GM12878 (cell line): ENCODE measurements around the gene MEF2D. TPM values are rescaled to one million over a fixed set of nuclear protein-coding genes. Genes with fewer than 3 reads are reported as not detected.

Experiments
- ASH2L ChIP-seq: fragments of 300-600, 200-600 bp; sonication (generic); IDR thresholded peaks from 2 replicates; pipeline ENCODE4 v1.6.1; 2017; ENCODE audit warnings: low read depth, mild to moderate bottlenecking, borderline replicate concordance
- ATF3 ChIP-seq: IDR thresholded peaks from 2 replicates; pipeline ENCODE4 v1.6.1; 2011; ENCODE audit warnings: low read depth, mild to moderate bottlenecking, low read length, moderate library complexity, borderline replicate concordance; ENCODE audit errors: extremely low read depth
- BMI1 ChIP-seq: fragments of 450-650 bp; IDR thresholded peaks from 2 replicates; pipeline ENCODE4 v1.6.1; 2016; ENCODE audit warnings: mild to moderate bottlenecking, moderate library complexity, borderline replicate concordance
- DPF2 ChIP-seq: fragments of 450-650 bp; IDR thresholded peaks from 2 replicates; pipeline ENCODE4 v1.6.1; 2017; ENCODE audit warnings: mild to moderate bottlenecking
- EGR1 ChIP-seq, 2 experiments: IDR thresholded peaks; 1 replicate in 1 of 2; 2 replicates in 1 of 2; pipeline ENCODE4 v1.6.1; 2011 to 2012; ENCODE audit warnings: low read depth in 2 of 2, low read length in 2 of 2, borderline replicate concordance in 1 of 2, mild to moderate bottlenecking in 1 of 2, moderate library complexity in 1 of 2
- EP300 ChIP-seq, 2 experiments: fragments of 150-350 bp in 1 of 2; IDR thresholded peaks; 2 replicates each; pipeline ENCODE4 v1.6.1; 2011 to 2012; ENCODE audit warnings: low read depth in 2 of 2, low read length in 2 of 2, borderline replicate concordance in 1 of 2, improper control_type of control experiment in 1 of 2, inconsistent platforms in 1 of 2; ENCODE audit not compliant: control insufficient read depth in 1 of 2
- GATAD2B ChIP-seq: fragments of 450-650 bp; conservative IDR thresholded peaks from 2 replicates; pipeline ENCODE4 v1.6.1; 2017; ENCODE audit warnings: low read depth, mild to moderate bottlenecking, moderate library complexity
- HCFC1 ChIP-seq: fragments of 150-350 bp; IDR thresholded peaks from 2 replicates; pipeline ENCODE4 v1.6.1; 2014; ENCODE audit warnings: low read length
- IKZF2 ChIP-seq, 2 experiments: fragments of 450-650 bp; IDR thresholded peaks; 2 replicates each; pipeline ENCODE4 v1.6.1; 2017; ENCODE audit warnings: mild to moderate bottlenecking in 2 of 2, moderate library complexity in 2 of 2
- IRF4 ChIP-seq: IDR thresholded peaks from 2 replicates; pipeline ENCODE4 v1.6.1; 2011; ENCODE audit warnings: low read depth, low read length
- JUNB ChIP-seq: IDR thresholded peaks from 2 replicates; pipeline ENCODE4 v1.6.1; 2016; ENCODE audit warnings: antibody characterized with exemption, mild to moderate bottlenecking
- KAT2A ChIP-seq: conservative IDR thresholded peaks from 2 replicates; pipeline ENCODE4 v1.6.1; 2011; ENCODE audit warnings: low read depth, low read length; ENCODE audit not compliant: control insufficient read depth
- KLF5 ChIP-seq: fragments of 450-650 bp; IDR thresholded peaks from 2 replicates; pipeline ENCODE4 v1.6.1; 2014; ENCODE audit warnings: mild to moderate bottlenecking; ENCODE audit not compliant: partially characterized antibody
- MEF2A ChIP-seq: IDR thresholded peaks from 2 replicates; pipeline ENCODE4 v1.6.1; 2011; ENCODE audit warnings: low read depth, mild to moderate bottlenecking, low read length, moderate library complexity; ENCODE audit not compliant: insufficient read depth
- MEF2B ChIP-seq: fragments of 450-650 bp; IDR thresholded peaks from 2 replicates; pipeline ENCODE4 v1.6.1; 2018; ENCODE audit warnings: mild to moderate bottlenecking, moderate library complexity; ENCODE audit not compliant: partially characterized antibody, poor library complexity, severe bottlenecking
- NFYB ChIP-seq: IDR thresholded peaks from 2 replicates; pipeline ENCODE4 v1.6.1; 2011; ENCODE audit warnings: low read depth, mild to moderate bottlenecking, low read length, improper control_type of control experiment, moderate library complexity; ENCODE audit not compliant: insufficient read depth
- POLR2AphosphoS2 ChIP-seq: IDR thresholded peaks from 2 replicates; pipeline ENCODE4 v1.6.1; 2011; ENCODE audit warnings: low read depth, mild to moderate bottlenecking, low read length, improper control_type of control experiment, moderate library complexity
- RB1 ChIP-seq: fragments of 450-650 bp; formaldehyde crosslinking; IDR thresholded peaks from 2 replicates; pipeline ENCODE4 v1.6.1; 2017; ENCODE audit warnings: mild to moderate bottlenecking, borderline replicate concordance
- RUNX3 ChIP-seq: IDR thresholded peaks from 2 replicates; pipeline ENCODE4 v1.6.1; 2012; ENCODE audit warnings: low read length, inconsistent platforms
- SP1 ChIP-seq: IDR thresholded peaks from one replicate; pipeline ENCODE4 v1.6.1; 2011; ENCODE audit warnings: low read depth, low read length
- ZBTB11 ChIP-seq: fragments of 450-650 bp; formaldehyde crosslinking; IDR thresholded peaks from 2 replicates; pipeline ENCODE4 v1.5.0; 2022; ENCODE audit warnings: mild to moderate bottlenecking, missing genetic modification characterization
- ZBTB40 ChIP-seq: fragments of 450-650 bp; IDR thresholded peaks from 2 replicates; pipeline ENCODE4 v1.6.1; 2016; ENCODE audit warnings: mild to moderate bottlenecking, moderate library complexity, borderline replicate concordance
- polyA plus RNA-seq, 11 experiments: library from polyadenylated mRNA; depleted of rRNA in 4 of 11; unstranded in 6 of 11; stranded (reverse) in 5 of 11; fragments of >200 nt; fragmentation: Nextera tagmentation in 4 of 11; fragmentation: Illumina TruSeq in 1 of 11; extraction: Ambion mirVana in 4 of 11; extraction: Trizol in 1 of 11; gene quantifications; 1 replicate in 1 of 11; 2 replicates in 10 of 11; pipeline versions ENCODE4 v1.2.1 to v1.2.3, GENCODE V29; 2011 to 2016; ENCODE audit warnings: inconsistent platforms in 2 of 11, missing spikeins in 2 of 11, low read depth in 1 of 11
- total RNA-seq, 4 experiments: library from RNA; depleted of rRNA in 3 of 4; stranded (reverse); fragments of >200 nt in 3 of 4; fragmentation: Illumina TruSeq in 1 of 4; extraction: Trizol in 1 of 4; gene quantifications; 2 replicates each; pipeline versions ENCODE4 v1.2.1 to v1.2.3, GENCODE V29; 2013 to 2021

Gene MEF2D
- total and polyA plus RNA-seq, 10 of the 15 experiments (the other 5 are each of a cell fraction or from before 2014, with no cell fraction given), result 0.61 to 53.0 (median 15.2) TPM

- TF ChIP-seq KLF5 (peak; percentile 47), SP1 (peak; percentile 86), ATF3 (no peak), NFYB (peak; percentile 91), JUNB (no peak), IKZF2 (IDR thresholded peaks at IDR 0.05) (peak; percentile 73 to 76; a peak in 3 of 4 replicates), HCFC1 (peak; percentile 26; the same call in 1 of the 2 replicates), RB1 (peak; percentile 86; the same call in 1 of the 2 replicates), ZBTB11 (CRISPR knock-in tag) (no peak), BMI1 (no peak), ASH2L (no peak), ZBTB40 (no peak), POLR2AphosphoS2 (peak; percentile 91), EGR1 (IDR thresholded peaks at IDR 0.05; ENCODE audit: borderline replicate concordance in 1 of 2, low read depth in 2 of 2, low read length in 2 of 2) (peak in 1 of 2 experiments; percentile 91; a peak in 2 of 3 replicates), RUNX3 (no peak), GATAD2B (peak; percentile 91), DPF2 (peak; percentile 85), MEF2B (peak; percentile 86), IRF4 (no peak), KAT2A (no peak), MEF2A (0 out of 2 replicates have a peak, but pooled peaks have one; percentile 3), EP300 (IDR thresholded peaks at IDR 0.05; ENCODE audit: borderline replicate concordance in 1 of 2, control insufficient read depth in 1 of 2, low read depth in 2 of 2, low read length in 2 of 2) (peak; percentile 4 to 68; a peak in 3 of 4 replicates)
Measured at GRCh38 chr1:156500793-156501506, 375 bp upstream of the MEF2D start (continued).
